Ishikawa (cell line): ENCODE data around the gene TPSAB1.

Experiments used
- CEBPB ChIP-seq: IDR thresholded peaks from 2 replicates; pipeline ENCODE4 v1.6.1; 2012
- CREB1 ChIP-seq: IDR thresholded peaks from 2 replicates; pipeline ENCODE4 v1.6.1; 2012; ENCODE audit warnings: low read depth
- EGR1 ChIP-seq: IDR thresholded peaks from 2 replicates; pipeline ENCODE4 v1.6.1; 2012
- EP300 ChIP-seq: IDR thresholded peaks from 2 replicates; pipeline ENCODE4 v1.6.1; 2012; ENCODE audit warnings: borderline replicate concordance
- FOXM1 ChIP-seq: IDR thresholded peaks from 2 replicates; pipeline ENCODE4 v1.6.1; 2012; ENCODE audit warnings: low read depth, borderline replicate concordance
- NFIC ChIP-seq: IDR thresholded peaks from 2 replicates; pipeline ENCODE4 v1.6.1; 2012
- RAD21 ChIP-seq: IDR thresholded peaks from 2 replicates; pipeline ENCODE4 v1.6.1; 2012; ENCODE audit warnings: low read depth
- TAF1 ChIP-seq: IDR thresholded peaks from 2 replicates; pipeline ENCODE4 v1.6.1; 2012; ENCODE audit warnings: low read depth, mild to moderate bottlenecking
- TCF12 ChIP-seq: IDR thresholded peaks from 2 replicates; pipeline ENCODE4 v1.6.1; 2012; ENCODE audit warnings: low read depth
- TEAD4 ChIP-seq: IDR thresholded peaks from 2 replicates; pipeline ENCODE4 v1.6.1; 2012
- YY1 ChIP-seq: IDR thresholded peaks from 2 replicates; pipeline ENCODE4 v1.6.1; 2012; ENCODE audit warnings: low read depth
- ZBTB7A ChIP-seq: IDR thresholded peaks from 2 replicates; pipeline ENCODE4 v1.6.1; 2012; ENCODE audit warnings: low read depth
- TF ChIP-seq, protein P1 (sequence below): IDR thresholded peaks from 2 replicates; pipeline ENCODE4 v1.6.1; 2012; ENCODE audit warnings: low read depth, mild to moderate bottlenecking
- TF ChIP-seq, protein P2 (sequence below): IDR thresholded peaks from 2 replicates; pipeline ENCODE4 v1.6.1; 2012
- TF ChIP-seq, protein P3 (sequence below): IDR thresholded peaks from 2 replicates; pipeline ENCODE4 v1.6.1; 2012

The TPSAB1 gene

DNA sequence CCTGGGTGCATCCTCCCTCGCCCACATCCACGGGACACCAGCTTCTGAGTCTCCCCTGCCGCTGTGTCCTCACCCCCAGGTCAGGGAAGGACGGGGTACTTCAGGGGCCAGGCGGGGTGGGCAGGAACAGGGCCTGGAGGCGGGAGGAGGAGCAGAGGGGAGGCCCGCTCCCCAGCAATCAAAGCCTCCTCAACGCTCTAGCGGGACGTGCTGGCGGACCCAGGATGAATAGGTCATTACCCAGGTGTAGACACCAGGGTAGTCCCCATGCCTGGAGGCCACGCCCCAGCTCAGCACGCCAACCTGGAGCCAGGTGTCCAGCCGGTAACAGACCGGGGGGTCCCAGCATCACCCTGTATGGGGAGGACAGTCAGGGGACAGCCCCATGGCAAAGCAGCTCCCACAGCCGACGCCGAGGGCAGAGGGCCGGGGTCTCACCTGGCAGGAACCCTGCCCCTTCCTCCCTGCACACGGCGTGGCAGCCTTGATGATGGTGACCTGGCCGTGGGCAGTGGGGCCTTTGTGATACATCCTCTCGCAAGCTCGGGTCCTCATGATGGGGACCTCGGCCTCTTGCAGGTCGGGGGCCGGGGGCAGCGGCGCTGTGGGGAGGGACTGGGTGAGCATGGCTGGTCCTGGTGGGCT, 39.6 kb downstream of the TPSAB1 start:
- TF ChIP-seq TEAD4: no peak
- no peak for TF ChIP-seq EGR1
- TF ChIP-seq, protein P1, sequence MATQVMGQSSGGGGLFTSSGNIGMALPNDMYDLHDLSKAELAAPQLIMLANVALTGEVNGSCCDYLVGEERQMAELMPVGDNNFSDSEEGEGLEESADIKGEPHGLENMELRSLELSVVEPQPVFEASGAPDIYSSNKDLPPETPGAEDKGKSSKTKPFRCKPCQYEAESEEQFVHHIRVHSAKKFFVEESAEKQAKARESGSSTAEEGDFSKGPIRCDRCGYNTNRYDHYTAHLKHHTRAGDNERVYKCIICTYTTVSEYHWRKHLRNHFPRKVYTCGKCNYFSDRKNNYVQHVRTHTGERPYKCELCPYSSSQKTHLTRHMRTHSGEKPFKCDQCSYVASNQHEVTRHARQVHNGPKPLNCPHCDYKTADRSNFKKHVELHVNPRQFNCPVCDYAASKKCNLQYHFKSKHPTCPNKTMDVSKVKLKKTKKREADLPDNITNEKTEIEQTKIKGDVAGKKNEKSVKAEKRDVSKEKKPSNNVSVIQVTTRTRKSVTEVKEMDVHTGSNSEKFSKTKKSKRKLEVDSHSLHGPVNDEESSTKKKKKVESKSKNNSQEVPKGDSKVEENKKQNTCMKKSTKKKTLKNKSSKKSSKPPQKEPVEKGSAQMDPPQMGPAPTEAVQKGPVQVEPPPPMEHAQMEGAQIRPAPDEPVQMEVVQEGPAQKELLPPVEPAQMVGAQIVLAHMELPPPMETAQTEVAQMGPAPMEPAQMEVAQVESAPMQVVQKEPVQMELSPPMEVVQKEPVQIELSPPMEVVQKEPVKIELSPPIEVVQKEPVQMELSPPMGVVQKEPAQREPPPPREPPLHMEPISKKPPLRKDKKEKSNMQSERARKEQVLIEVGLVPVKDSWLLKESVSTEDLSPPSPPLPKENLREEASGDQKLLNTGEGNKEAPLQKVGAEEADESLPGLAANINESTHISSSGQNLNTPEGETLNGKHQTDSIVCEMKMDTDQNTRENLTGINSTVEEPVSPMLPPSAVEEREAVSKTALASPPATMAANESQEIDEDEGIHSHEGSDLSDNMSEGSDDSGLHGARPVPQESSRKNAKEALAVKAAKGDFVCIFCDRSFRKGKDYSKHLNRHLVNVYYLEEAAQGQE: no peak
- no peak for TF ChIP-seq FOXM1
- TF ChIP-seq, protein P2, sequence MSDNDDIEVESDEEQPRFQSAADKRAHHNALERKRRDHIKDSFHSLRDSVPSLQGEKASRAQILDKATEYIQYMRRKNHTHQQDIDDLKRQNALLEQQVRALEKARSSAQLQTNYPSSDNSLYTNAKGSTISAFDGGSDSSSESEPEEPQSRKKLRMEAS: no peak
- TF ChIP-seq RAD21: no peak
- no peak for TF ChIP-seq EP300
- no peak for TF ChIP-seq CEBPB
- no peak for TF ChIP-seq NFIC
- no peak for TF ChIP-seq TAF1
- TF ChIP-seq ZBTB7A: no peak

DNA sequence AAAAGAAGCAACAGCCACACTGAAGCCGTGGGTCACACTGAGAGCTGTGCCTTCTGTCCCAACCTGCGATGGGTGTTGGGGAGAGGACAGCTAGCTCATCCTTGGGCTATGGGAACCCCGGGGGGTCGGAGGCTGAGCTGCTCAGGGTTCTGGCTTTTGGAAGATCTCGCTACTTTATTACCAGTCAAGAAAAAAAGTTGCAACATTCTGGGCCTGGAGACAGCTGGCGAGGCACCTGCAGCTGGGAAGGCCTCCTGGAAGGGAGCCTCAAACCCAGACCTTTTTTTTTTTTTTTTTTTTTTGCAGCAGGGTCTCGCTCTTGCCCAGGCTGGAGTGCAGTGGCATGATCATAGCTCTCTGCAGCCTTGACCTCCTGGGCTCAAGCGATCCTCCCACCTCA, 40.3 kb downstream of the TPSAB1 start:
- TF ChIP-seq TAF1: no peak
- TF ChIP-seq TEAD4: no peak
- no peak for TF ChIP-seq NFIC
- TF ChIP-seq, protein P2: no peak
- TF ChIP-seq EP300: no peak
- TF ChIP-seq EGR1: no peak
- TF ChIP-seq, protein P3, sequence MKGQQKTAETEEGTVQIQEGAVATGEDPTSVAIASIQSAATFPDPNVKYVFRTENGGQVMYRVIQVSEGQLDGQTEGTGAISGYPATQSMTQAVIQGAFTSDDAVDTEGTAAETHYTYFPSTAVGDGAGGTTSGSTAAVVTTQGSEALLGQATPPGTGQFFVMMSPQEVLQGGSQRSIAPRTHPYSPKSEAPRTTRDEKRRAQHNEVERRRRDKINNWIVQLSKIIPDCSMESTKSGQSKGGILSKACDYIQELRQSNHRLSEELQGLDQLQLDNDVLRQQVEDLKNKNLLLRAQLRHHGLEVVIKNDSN: no peak
- TF ChIP-seq YY1: no peak
- TF ChIP-seq ZBTB7A: no peak
- no peak for TF ChIP-seq FOXM1
- TF ChIP-seq CREB1: no peak
- TF ChIP-seq RAD21: no peak
- TF ChIP-seq, protein P1: no peak
- TF ChIP-seq CEBPB: no peak
- TF ChIP-seq TCF12: no peak

DNA sequence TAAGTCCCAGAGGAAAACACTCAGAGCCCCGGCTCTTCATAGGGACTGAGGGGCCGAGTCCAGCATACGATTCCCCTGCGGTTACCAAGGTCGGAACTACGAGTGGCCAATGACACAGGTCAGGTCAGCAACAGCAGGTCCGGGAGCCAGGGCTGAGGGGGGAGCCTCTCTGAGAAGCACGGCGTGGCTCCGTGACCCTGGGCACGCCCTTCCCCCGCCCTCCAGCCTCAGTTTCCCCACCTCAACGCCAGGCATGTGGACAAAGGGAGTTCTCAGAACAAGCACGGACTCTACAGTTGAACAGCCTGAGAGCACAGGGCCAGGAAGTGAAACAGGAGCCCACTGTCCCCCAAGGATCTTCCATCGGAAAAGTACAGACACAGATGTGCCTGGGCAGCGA, 41.0 kb downstream of the TPSAB1 start:
- TF ChIP-seq EGR1 (no peak), ZBTB7A (no peak), TAF1 (no peak), TEAD4 (no peak), NFIC (no peak)
- TF ChIP-seq, protein P1: no peak
- TF ChIP-seq, protein P3: no peak

DNA sequence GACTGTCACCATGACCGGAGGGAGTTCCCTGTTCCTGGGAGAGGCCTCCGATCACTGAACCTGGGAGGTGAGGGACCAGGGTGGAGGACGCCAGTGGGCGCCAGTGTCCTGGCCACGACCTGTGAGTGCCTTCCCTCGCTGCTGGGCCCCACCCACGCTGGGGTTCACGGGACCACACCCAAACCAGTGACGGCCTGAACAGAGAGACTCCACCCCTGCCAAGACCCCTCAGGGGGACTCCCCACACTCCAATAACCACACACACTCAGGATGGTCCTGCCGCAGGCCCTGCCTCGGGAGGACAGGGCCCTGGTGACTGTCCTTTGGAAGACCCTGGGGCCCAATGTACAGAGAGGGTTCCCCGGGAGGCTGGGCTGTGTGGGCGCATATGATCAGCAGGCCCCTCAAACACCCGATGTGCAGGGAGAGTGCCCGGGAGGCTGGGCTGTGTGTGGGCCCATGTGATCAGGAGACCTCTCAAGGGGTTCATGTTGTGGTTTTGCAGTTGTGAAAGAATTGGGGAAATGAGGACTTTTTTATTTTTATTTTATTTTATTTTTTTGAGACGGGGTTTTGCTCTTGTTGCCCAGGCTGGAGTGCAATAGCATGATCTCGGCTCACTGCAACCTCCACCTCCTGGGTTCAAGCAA, 41.9 kb downstream of the TPSAB1 start:
- no peak for TF ChIP-seq TEAD4

DNA sequence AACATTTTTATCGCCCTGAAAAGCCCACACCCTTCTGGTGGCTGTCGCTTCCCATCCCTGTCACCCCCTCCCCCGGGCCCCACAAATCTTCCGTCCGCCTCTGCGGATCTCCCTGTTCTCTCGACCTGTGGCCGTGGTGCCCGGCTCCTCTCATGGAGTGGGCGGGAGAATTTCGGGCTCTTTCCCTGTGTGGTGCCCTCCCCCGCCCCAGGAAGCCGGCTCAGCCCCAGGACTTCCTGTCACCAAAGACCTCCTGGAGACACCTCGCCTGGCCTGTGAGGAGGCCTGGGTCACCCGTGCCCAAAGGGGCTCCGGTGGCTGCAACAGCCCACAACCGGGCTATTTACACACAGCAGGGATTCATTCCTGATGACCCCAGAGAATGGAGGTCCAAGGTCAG, 42.8 kb downstream of the TPSAB1 start:
- TF ChIP-seq ZBTB7A (no peak), TEAD4 (no peak), TAF1 (no peak), CREB1 (no peak), NFIC (no peak), CEBPB (no peak)
- TF ChIP-seq, protein P3: no peak
